GM18520 (cell line): ENCODE data around the gene BRMS1.
"Not testable (repeated sequence)": the region's sequence is repeated elsewhere in the genome, so short reads cannot be mapped to it uniquely, and the experiment has no call there.

ENCODE experiments used
- ATAC-seq: cut with Tn5 transposase; IDR thresholded peaks from one replicate; pipeline ENCODE4 v1.9.1; 2021; ENCODE audit not compliant: unreplicated experiment

Gene BRMS1, protein sequence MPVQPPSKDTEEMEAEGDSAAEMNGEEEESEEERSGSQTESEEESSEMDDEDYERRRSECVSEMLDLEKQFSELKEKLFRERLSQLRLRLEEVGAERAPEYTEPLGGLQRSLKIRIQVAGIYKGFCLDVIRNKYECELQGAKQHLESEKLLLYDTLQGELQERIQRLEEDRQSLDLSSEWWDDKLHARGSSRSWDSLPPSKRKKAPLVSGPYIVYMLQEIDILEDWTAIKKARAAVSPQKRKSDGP

GRCh38 chr11:66344550-66345315, at the start of gene BRMS1:
Gene BRMS1, minus strand, starts transcription at chr11:66345104. Its CDS starts 2,870 bp downstream, at chr11:66342234.
- peak; percentile 77 for ATAC-seq

DNA sequence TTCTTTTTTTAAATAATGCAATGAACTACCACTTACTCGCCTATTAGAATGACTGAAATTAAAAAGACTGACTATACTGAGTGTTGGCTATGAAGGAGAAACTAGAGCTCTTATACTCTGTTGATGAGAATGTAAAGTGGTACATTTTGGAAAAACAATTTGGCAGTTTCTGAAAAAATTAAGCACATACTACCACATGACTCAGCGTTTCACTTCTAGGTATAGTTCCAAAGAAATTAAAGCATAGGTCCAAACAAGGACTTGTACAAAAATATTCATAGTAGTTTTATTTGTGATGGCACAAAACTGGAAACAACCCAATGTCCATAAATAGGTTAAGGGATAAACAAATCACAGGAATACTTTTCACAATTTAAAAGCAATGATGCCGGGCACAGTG, 49.0 kb upstream of the BRMS1 start:
- ATAC-seq: no peak

DNA sequence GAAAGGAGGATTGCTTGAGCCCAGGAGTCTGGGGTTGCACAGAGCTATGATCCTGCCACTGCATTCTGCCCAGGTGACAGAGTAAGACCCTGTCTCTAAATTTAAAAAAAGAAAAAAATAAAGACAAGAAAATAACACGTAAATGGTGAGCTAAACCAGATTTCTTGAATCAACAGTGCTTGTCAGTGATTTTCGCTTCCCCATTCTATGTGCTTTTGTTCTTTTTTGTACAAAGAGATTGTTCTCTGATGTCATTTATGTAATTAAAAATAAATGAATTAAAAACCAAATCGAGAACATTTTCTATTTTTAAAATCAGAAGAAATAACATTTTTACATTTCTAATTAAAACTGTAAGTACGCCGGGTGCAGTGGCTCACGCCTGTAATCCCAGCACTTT, 46.4 kb upstream of the BRMS1 start:
- ATAC-seq: no peak

DNA sequence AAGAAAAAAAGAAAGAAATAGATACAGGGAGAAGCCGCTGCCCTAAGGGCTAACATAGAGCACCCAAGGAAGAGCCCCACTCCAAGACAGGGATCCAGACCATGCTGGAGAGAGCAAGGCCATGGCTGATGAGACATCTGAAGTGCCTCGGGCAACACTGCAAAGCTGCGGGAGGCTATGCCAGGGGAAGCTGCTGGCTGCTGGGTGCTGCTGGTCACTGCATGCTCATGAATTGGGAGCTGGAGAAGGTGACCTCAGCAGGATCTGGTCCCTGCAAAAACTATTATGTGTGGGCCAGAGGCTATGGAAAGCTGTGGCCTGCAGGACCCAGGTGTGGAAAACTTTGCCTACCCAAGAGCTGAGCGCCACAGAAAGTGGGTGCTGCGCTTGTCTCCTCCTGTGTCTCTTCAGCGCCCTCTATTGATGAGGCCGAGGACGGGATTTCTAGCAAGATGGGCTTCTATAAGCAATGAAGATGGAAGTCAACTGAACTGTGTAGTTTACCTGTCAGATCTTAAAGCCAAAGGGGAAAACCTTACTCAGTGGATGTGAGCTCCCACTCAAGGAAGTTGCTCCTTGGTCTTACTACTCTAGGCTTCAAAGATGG, 44.0 kb upstream of the BRMS1 start:
- ATAC-seq: no peak

DNA sequence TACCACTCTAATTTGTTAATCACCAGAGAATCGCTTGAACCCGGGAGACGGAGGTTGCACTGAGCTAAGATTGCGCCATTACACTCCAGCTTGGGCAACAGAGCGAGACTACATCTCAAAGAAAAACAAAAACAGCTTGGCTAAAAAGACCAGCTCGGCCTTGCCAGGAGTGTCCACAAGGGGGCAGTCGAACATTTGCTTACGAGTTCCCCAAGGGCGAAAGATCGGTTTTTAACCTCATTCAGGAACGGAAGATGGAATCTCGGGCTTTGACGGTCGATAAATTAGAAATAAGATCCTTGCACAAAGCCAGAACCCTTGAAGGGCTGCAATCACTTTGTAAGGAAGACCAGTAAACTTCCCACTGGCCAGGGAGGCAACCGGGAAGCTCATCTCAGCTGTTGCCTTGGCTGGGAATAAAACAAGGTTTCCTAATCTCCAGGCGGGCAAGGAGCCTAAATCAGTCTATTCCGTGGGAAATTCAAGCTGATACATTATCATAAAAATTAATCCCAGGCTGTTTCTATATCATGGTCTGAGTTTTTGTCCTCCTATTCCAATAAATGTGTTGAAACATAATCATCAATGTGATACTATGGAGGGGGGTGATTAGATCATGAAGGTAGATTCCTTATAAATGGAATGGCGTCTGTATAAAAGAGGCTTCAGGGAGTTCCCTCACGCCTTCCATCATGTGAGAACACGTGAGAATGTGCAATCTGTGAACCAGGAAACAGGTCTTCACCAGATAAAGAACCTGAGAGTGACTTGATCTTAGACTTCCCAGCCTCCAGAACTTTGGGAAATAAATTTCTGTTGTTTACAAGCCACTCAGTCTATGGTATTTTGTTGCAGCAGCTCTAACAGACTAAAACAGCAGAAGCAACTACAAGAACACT, 41.5 kb upstream of the BRMS1 start:
- ATAC-seq: no peak

DNA sequence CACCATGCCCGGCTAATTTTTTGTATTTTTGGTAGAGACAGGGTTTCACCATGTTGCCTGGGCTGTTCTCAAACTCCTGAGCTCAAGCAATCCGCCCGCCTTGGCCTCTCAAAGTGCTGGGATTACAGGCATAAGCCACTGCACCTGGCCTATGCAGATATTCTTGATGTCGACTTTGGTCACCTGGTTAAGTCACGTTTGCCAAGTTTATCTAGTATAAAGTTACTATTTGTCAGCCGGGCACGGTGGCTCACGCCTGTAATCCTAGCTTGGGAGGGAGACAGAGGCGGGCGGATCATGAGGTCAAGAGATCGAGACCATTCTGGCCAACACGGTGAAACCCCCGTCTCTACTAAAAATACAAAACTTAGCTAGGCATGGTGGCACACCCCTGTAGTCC, 39.4 kb upstream of the BRMS1 start:
- ATAC-seq: not testable (repeated sequence)

GRCh38 chr11:66380264-66380663, 35.4 kb upstream of the BRMS1 start:
- not testable (repeated sequence) for ATAC-seq

DNA sequence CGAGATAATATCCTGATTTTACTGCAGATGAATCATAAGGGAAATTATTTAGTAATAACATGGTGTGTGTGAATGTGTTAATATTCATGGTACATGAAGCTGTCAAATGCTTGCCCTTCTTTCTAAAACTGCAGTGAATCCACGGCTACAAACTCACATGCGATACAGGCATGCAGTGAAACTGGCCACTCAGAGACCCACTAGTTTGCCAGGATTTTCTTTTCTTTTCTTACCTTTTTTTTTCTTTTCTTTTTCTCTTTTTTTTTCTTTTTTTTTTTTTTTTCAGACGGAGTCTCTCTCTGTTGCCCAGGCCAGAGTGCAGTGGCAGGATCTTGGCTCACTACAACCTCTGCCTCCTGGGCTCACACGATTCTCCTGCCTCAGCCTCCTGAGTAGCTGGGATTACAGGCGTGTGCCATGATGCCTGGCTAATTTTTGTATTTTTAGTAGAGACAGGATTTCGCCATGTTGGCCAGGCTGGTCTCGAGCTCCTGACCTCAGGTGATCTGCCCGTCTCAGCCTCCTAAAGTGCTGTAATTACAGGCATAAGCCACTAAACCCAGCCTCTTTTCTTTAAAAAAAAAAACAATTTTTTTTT, 28.9 kb upstream of the BRMS1 start:
- ATAC-seq: not testable (repeated sequence)

GRCh38 chr11:66373265-66373664, 28.4 kb upstream of the BRMS1 start:
- ATAC-seq: no peak

DNA sequence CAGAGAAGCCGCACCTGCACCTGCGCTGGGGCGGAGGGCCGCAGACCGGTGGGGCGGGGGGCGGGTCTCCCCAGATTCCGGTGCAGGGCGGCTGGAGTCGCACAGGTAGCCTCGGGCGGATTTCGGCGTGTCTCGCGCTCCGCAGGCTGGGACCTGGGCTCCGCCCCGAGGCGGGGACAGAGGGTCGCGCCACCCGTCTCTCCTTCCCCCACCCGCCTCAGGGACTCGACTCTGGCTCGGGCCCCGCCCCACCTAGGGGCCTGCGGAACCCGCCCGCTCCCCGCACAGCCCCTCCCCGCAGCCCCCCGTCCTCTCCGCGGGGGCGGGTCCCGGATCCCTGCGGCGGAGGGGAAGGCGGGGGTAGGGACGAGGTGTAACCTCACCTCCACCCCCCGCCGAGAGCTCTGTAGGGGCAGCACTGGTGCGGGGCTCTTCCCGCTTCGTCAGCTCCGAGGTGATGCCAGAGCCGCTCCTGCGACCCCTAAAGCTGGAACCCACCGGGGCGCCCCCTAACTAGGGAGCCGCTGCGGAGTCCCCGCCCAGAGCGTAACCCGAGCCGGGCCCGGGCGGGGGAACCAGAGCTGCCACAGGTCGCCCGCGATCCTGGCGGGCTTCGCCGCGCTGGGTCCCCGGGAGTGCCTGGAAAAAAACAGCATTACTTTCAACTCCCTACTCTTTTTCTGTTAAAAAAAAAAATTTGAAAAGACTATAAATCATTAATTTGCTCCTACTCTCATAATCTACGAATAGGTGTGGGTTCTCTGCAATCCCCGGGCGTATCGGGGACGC, 26.9 kb upstream of the BRMS1 start, which contains the start of gene SLC29A2:
Gene SLC29A2 (minus strand): TSS at position 134 of the 789 bp plus-strand sequence. CDS start 169 bp downstream, outside the sequence.
- no peak for ATAC-seq

DNA sequence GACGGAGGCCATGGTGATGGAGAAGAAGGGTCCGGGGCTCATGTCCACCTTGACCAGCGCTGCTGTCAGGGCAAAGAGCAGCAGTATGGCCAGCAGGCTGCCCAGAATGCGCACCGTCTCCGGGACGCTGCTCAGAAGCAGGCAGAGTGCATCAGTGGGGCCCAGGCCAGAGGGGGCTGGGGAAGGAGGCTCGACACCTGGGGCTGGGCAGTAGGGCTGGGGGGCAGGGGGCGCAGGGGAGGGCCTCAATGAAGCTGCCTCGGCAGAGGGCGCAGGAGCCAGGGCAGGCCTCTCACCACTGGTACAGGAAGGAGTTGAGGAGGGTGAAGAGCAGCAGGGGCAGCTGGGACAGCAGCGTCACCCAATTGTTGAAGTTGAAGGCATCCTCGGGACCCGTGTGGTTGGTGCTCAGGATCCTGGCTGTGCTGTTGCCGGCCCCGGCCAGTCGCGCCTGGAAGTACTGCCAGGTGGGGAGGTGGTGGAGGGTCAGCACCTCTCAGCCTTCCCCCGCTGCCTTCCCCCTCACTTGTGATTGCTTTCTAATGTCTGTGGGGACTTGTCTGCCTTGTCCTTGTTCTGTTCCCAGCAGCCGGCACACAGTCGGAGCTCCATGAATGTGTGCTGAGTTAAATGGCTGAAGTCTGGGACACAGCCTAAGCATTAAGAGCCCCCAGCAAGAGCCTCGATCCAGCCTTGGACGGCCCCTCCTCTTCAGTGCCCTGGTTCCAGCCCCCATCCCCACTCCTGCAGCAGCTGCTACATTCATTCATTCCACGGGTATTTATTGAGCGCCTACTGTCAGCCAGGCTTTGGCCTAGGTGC, 24.4 kb upstream of the BRMS1 start:
- ATAC-seq: no peak

GRCh38 chr11:66368484-66368883, 23.6 kb upstream of the BRMS1 start:
- ATAC-seq: no peak

DNA sequence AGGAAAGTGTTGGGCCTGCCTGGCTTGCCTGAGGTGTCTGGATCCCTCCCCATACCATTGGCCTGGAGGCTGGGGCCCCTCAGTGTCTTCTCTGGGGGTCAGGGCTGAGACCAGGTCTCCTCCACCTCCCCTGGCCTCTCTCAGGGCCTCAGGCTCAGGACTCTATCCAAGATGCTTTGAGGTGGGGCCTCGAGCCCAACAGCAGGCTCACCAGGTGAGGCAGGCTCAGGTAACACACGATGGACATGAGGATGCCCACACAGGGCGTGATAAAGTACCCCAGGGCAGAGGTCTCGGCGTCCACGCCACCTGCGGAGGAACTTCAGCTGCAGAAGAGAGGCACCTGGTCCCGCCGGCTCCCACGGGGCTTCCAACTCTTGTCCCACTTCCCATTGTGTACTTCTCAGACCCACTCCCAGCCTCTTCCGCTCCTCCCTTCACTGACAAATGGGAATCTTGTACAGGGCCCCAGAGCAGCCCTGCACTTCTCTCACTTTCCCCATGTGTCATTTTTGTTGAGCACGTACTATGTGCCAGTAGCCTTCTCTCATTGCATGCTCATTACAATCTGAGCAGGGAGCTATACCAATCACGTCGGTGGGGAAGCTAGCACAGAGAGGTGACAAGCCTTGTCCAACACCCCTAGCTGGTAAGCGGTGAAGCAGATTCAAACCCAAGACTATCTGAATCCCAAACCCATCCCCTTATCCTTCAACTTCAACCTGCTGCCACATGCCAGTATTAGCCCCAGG, 22.8 kb upstream of the BRMS1 start:
- no peak for ATAC-seq

DNA sequence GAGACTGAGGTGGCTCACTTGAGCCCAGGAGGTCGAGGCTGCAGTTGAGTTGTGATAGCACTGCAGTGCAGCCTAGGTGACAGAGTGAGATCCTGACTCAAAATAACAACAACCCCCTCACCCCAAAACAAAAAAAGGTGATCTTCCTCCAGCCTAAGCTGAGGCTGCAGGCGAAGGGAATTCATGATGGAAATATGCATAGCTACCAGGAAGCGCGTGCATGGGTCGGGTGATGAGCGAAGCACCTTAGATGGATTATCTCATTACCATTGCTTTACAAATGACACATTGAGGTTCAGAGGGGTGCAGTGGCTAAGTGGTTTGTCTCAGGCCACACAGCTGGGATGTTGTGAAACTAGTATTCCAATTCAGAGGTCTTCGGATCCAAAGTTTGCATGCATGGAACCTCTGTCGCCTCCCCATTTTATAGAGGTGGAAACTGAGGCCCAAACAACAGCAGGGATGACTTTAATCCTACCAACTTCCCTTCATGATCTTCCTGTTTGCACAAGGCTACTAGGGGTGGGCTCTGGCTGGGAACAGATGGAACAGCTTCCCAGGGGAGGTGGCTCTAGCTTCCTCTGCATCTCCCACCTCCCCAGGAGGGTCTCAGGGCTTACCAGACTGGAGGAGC, 22.1 kb upstream of the BRMS1 start:
- ATAC-seq: no peak

GRCh38 chr11:66365711-66366619, 21.1 kb upstream of the BRMS1 start:
- ATAC-seq: no peak

DNA sequence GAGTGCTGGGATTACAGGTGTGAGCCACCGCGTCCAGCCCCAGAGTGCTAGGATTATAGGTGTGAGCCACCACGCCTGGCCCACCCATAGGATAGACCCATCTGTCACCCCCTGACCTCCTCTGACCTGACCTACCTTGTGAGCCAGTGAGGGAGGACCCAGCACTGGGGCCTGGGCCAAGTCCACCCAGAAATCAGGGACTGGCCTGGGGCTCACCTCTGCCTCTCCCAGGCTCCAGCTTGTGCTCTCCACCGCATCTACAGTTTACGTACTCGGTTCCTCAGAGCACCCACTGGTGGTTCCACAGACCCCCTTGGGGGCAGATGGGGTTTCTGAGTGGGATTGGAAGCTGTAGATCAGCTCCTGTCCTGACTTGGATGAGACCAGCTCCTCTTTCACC, 20.3 kb upstream of the BRMS1 start:
- ATAC-seq: no peak
